Suprapubic skin (tissue), 4 donors: ENCODE results near the gene AGTRAP.

ENCODE experiments used
- CTCF ChIP-seq, 2 donors: fragments of 200-600 bp in 1 of 2; fragments of 450-650 bp in 1 of 2; sonication (generic) in 1 of 2; IDR thresholded peaks; one replicate each; pipeline ENCODE4 v1.5.1; 2016 to 2019; ENCODE audit warnings: antibody characterized with exemption in 2 of 2, mild to moderate bottlenecking in 1 of 2, moderate library complexity in 1 of 2
- POLR2A ChIP-seq, 2 donors: fragments of 450-650 bp; IDR thresholded peaks; one replicate each; pipeline ENCODE4 v1.6.1; 2017; ENCODE audit warnings: antibody characterized with exemption in 2 of 2, mild to moderate bottlenecking in 2 of 2, moderate library complexity in 2 of 2
- POLR2AphosphoS5 ChIP-seq, 3 donors: sonication (generic); formaldehyde crosslinking; IDR thresholded peaks; one replicate each; pipeline ENCODE4 v1.6.1; 2017; ENCODE audit warnings: antibody characterized with exemption in 3 of 3

GRCh38 chr1:11695861-11696260, 40.1 kb upstream of the AGTRAP start:
- TF ChIP-seq POLR2A (IDR thresholded peaks at IDR 0.05) (no peak), CTCF (IDR thresholded peaks at IDR 0.05) (no peak), POLR2AphosphoS5 (IDR thresholded peaks at IDR 0.05) (no peak)
